GM21423 (cell line): ENCODE results near the gene DVL1.
A peak's percentile ranks its signal among the peaks of the same experiment; 100 is the strongest.

Experiments used
- ATAC-seq: cut with Tn5 transposase; IDR thresholded peaks from one replicate; pipeline ENCODE4 v1.9.1; 2021; ENCODE audit warnings: mild to moderate bottlenecking, moderate library complexity; ENCODE audit not compliant: unreplicated experiment

DVL1 gene

DNA sequence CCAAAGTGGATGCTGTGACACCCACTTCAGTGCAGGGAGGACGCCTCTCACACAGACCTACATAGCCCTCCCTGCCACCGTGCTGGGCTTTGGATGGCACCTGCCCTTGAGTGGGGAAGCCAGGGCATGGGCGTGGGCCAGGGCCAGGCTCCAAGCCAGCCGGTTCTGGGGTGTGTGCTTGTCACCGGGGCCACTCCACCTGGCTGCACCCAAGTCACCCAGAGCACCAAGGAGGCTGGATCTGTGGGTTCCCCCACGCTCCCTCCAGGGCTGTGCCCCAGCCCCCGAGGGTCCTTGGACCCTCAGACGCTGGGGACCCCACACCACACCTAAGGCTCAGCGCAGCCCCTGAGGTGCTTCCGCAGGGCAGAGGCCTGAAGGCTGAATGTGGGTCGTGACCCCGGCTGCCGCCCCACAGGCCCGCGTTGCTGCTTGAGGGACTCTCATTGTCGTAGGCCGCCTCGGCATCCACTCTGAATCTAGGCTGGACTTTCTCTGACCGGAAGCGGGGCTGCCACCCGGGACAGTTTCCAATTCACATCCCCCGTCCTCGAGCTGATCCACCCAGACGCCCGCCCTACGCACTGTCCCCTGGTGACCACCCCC is 7.7 kb upstream of the DVL1 start:
- ATAC-seq: no peak

DNA sequence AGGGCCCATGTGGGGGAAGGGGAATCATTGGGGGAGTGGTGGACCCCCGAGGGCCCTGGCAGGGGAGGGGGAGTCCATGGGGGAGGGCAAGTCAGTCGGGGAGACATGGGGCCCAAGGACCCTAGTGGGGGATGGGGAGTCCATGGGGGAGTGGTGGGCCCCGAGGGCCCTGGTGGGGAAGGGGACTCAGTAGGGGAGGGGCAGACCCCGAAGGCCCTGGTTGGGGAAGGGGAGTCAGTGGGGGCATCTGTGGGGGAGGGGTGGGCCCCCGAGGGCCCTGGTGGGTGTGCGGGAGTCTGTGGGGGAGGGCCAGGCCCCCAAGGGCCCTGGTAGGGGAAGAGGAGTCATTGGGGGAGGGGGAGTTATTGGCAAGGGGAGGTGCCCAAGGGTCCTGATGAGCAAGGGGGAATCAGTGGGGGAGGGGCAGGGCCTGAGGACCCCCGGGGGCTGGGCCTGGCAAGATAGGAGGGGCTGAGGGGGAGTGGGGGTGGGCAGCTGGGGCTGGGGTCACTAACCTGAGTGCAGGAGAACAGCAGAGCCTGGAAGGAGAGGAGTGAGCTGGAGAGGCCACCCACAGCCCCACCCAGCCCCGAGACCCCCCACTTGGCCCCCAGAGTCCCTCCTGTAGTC is 7.1 kb upstream of the DVL1 start:
- no peak for ATAC-seq

DNA sequence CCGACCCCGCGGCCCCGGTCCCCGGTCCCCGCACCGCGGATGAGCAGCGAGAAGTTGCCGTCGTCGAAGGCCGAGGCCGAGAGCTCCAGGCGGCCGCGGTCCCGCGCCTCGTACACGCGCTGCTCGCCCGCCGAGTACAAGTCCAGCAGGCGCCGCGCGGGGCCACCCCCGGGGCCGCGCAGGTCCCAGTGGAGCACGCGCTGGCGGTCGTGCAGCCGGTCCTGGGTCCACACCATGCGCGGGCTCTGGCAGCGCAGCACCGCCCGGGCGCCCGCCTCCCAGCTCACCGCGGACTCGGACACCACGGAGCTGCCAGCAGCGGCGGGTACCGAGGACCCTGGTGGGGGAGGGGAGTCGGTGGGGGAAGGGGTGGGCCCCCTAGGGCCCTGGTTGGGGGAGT is 6.2 kb upstream of the DVL1 start:
- ATAC-seq: no peak

DNA sequence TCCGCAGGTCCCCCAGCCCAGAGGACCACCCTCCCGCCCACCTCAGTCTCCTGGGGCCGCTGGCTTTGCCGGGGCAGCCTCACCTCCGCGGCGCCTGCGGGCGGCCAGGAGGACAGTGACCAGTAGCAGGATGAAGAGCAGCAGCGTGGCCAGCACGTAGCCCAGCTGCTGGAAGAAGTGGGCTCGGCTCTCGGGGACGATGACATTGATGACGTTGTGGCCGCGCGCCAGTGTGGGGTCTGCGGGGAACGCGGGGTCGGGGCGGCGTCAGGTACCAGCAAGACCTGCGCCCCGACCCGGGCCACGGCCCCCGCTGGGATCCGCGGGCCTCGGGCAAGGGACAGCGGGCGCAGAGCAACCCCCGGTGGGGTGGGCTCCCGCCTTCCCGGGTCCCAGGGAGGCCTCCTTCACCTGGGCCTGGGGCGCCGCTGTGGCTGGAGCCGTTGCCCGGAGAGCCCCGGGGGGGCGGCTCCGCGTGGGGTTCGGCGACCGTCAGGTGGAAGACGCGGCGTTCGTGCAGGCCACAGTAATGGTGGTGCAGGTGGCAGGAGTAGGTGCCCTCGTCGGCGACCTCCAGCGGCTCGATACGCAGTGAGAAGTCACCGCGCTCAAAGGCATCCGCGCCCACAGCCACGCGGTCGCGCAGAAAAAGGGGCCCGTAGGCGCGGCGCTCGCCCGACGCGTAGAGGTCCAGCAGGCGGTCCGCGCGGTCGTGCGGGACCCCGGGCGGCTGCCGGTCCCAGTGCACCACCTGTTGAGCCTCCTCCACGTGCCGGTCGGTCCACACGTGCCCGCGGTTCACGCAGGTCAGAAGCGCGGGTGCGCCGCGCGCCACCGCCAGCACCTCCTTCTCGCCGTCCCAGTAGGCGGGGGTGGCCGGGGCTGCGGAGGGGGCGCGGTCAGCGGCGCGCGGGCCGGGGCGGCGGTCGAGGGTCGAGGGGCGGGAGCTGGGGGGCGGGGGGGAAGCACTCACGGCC is 5.3 kb upstream of the DVL1 start:
- ATAC-seq: no peak

DNA sequence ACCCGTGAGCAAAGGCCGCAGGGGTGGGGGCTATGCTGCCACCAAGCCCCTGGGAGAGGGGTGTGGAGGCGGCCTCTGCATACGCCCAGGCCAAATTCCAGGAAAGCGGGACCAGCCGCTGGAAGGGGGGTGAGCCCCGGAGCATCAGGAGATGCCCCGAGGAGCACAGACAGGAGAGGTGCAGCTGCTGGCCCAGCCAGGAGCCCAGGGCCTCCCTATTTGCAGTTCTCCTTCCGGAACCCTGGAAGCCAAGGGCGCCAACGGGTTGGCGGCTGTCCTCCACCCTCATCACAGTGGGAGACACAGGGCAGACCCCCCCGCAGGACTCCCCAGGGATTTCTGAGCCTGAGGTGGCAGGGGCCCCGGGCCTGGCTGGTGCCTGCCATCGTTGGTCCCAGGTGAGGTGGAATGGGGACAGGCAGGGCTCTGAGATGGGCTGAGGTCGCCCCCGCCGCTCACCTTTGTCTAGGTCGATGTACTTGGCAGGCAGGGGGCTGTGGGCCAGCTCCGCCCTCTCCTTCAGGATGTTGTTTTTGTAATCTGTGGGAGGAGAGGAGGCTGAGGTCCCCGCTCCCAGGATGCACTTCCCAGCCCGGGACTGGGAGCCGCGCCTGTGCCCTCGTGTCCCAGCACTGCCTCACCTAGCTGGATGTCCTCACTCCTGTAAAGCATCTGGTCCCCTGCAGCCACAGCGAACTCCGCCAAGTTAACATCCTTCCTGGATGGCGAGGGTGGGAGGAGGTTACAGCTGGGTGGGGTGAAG is 4.4 kb upstream of the DVL1 start:
- no peak for ATAC-seq

DNA sequence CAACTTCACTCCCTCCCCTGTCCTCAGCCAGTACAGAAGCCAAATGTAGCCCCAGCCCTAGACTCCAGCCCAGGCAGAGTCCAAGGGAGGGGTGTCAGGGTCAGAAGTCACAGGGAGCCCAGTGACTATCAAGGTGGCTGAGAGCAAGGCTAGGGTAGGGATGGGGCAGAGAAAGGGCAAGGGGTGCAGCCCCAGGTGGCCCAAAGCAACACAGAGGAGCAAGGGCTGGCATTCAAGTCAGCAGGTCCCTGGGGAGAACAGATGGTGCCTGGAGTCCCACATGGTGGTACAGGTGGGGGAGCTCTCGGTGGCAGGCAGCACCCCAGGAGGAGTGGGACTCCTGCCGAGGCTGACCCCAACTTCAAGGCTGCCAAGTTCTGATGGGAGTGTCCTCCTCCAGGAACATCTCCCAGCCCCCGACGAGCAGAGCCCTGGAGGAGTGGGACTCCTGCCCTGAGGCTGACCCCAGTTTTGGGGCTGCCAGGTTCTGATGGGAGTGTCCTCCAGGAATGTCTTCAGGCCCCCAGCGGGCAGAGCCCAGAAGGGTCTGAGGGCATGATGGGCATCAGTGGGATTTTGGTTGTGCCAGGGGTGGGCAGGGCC is 3.7 kb upstream of the DVL1 start:
- ATAC-seq: no peak

DNA sequence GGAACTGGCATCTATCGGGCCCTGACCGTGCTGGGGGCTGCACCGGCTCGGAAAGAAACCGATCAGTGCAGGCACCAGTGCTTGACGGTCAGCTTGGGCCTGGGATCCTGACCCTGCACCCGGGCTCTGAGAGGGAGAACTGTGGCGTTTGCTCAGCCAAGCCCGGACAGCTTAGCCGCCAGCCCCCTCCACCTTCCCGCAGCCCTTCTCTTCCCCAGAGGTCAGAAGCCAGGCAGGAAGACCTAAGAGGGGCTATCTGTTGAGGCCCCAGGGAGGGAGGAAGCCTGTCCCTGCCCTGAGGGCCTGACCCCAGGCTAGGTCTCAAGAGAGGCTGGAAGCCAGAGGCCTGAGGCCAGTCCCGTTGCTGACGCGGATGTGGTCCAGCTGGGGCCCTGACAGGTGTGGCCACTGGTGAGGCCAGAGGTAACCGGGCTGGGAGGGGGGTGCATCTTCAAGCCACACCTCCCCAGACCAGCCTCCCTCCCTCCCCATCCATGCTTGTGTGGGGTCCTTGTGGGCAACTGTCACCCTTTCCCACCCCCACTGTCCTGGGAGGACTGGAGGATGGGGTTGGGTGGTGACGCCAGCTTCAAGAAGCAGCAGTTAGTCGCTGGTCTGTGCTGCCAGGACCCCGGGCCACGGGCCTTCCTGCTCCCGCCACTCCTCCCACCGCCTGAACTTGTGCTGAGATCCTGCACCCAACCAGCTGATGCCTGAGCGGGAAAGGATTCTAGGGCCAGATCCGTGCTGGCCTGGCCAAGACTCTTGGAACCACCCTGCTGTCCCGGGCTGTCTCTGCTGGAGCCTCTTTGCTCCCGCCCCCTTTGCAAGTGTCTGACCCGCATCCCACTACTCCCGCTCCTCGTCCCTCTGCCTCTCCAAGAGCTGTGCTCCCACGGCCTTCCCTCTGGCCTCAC is 2.6 kb upstream of the DVL1 start:
- no peak for ATAC-seq

DNA sequence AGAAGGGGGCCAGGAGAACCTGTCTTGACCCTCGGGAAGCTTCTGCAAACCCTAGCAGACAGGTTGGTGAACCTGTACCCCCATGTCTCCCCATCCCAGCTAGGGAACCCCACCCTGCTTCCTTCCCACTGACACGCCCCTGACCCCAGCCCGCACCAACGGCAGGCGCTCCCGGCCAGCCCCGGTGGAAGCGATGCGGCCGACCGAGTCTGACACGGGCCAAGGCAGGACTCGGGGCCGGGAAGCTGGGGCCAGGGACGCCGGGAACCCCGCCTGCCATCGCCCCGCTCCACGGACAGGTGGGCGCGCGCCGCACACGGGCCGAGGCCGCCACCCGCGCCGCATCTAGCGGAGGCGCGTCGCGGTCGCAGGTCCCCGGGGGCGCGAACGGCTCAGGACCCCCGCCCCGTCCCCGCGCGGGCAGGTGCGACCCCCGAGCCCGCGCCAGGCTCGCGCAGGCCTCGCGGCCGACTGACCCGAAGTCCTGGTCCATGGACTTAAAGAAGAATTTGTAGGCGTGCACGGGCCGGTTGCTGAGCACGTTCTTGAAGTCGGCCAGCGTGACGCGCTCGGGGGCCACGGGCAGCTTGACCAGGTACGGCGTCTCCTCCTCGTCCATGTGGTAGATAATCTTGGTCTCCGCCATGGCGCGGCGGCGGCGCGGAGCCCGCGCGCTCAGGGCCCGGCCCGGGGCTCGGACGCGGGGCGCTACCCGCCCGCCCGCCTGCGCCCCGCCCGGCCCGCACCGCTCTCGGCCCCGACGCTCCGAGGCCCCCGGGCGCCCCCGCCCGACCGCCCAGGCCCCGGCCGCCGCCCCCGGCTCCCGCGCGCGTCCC is 580 bp downstream of the DVL1 start:
- peak; percentile 32 for ATAC-seq

DNA sequence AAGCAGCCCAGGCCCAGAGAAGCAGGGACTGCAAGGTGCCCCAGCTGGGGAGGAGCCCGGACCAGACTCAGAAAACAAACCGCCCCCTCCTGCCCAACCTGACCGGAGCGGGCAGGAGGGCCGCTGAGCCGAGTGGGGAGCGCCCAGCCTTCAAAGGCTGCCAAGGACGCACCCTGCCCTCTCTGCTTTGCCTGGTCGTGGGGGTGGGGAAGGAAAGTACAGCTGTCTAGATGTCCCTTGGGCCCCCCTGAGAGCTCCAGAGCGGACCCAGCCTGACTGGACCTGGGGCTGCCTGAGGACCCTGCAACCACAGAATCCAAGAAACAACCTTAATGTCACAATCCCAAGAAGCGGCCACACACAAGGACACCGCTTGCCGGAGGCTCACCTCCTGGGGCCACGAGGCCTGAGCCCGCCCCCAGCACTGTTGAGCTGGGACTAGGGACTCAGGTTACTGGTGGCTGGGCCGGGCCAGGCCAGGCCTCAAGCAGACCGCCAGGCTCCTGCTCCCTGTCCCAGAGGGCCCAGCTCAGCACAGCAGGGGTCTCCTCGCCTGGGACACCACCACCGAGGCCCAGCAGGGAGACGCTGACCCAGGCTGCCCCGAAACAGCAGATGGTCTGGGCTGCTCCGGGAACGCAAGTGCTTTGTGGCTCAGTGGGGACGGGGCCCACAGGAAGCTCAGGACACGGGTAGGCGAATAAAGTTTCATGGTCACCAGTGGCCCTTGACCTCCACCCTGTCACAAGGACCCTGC is 1.4 kb downstream of the DVL1 start:
- ATAC-seq: no peak

DNA sequence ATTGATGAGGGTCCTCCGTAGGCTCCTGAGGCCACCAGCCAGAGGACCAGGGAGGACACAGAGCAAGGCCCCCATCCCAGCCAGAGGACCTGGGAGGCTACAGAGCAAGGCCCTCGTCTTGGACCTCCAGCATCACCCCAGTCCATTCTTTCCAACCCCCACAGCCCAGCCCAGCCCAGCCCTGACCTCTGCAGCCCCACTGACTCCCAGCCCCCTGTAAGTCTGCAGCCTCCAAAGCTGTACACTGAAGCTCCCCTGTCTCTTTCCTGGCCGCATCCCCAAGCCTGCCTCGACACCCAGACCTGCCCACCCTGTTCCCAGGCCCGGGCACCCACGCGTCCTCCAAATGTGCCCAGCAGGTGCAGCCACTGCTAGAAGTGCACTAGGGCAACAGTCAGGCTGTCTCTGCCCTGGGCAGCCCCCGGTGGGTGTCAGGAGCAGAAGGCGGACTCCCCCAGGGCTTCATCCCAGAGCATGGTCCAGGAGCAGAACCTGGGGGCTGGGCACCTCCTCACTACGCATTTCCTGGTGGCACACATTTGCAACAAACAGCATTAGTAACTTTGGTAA is 2.1 kb downstream of the DVL1 start:
- ATAC-seq: no peak

DNA sequence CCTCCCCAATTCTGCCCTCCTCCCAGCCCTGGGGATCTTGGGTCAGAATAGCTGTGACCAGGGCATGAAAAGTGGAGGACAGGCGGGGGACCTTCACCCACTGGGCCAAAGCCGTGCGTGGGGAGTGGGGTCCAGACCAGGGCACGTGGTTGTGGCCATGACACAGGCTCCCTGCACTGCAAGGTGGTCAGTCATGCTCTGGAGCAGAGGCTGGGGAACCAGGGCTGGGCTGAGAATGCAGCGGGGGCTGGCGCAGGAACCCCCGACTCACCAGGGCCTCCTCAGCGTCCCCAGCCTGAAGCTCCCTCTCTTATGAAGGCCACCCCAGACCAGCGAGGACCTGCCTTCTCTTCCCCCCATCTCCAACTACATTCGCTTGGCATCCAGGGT is 2.7 kb downstream of the DVL1 start:
- ATAC-seq: no peak

DNA sequence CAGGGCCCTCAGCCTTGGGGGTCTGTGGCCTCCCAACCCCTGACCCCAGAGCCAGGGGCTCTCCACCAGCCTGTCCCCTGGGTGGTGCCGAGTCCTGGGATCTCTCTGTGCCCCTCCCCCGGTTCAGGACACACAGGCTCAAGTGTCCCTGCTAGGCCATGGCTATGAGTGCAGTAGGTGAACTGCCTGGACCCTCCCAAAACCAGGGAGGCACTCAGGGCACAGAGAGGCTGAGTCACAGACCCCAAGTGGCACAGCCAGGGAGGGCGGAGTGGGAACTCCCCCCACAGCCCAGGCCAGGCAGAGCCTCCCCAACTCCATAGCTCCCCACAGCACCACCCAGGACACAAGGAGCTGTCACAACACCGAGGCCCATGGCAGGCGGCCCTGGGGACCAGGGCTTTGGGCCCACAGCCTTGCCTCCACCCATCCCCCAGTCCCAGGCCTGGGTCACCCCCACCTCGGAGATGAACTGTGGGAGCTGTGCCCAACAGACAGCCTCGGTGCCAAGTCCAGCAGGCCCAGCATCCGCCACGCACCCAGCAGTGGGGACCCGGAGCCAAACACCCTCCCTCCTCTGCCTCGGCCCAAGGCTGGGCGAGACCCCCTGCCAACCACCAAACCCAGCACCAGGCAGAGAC is 3.2 kb downstream of the DVL1 start:
- ATAC-seq: no peak

DNA sequence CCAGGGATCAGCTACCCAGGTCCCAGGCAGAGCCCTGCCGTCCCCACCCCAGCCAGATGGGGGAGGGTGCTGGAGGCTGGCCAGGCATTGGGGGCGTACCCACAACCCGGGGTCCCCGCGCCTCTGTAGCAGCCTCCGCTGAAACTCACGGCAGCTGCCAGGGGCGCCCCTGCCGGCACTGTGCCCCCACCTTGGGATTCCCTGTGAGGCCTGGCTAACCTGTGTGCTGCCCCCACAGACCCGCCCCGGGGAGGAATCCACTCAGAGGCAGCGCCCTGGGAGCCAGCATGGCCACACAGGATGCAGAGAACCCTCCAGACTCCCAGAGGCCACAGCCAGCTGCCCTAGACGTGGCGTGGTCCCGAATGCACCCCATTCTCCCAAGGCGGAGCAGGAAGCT is 3.8 kb downstream of the DVL1 start:
- no peak for ATAC-seq

DNA sequence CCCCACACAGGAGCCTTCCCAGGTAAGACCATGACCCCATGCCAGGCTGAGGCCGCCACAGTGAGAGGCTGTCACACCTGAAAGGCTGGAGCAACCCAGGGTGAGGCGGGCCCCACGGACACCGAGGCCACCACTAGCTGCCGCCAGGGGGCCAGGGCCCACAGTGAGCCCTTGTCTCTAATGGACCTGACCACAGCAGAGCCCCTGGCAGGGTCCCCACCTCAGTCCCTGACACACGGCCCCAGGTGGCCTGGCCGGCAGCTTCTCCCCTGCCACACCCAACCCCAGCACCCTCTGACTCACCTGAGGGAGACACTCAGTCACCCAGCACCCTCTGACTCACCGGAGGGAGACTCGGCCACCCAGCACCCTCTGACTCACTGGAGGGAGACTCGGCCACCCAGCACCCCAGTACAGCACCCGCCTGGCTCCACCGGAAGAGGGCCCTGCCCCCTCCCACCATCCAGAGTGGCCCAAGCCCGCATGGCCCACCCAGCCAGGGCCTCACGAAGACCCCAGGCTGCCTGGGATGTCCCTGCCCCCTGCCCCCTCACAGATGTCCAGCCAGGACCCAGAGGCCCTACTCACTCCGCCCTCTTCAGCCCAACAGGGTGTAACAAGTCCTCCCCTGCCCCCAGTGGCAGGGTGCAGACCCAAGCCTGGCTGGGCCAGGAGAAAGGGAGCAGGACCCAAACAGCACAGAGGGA is 4.4 kb downstream of the DVL1 start:
- ATAC-seq: no peak

DNA sequence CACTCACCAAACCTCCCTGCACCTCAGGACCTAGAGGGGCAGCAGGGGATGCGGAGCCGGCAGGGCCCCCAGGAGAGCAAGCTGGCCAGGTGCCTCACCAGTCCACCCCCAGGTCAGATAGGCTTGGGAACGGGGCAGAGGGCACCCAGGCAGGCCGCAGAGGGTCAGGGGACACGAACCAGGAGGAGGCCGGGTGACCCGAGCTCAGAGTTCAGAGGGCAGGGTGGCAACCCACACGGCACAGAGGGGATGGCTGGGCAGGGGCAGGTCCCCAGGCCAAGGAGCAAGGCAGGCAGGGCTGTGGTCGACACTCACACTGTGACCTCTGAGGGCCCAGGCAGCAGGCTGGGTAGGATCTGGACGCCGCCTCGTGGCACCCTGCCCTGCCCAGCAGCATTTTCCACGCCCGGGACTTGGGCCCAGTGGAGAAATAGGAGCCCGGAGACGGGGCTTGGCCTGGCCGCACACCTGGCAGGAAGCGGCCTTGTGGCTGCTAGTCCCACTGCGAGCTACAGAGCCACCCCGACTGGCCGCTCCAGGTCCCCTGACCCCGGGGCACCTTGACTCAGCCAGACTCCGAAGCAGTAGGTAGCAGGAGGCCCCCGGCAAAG is 5.3 kb downstream of the DVL1 start:
- ATAC-seq: no peak

DNA sequence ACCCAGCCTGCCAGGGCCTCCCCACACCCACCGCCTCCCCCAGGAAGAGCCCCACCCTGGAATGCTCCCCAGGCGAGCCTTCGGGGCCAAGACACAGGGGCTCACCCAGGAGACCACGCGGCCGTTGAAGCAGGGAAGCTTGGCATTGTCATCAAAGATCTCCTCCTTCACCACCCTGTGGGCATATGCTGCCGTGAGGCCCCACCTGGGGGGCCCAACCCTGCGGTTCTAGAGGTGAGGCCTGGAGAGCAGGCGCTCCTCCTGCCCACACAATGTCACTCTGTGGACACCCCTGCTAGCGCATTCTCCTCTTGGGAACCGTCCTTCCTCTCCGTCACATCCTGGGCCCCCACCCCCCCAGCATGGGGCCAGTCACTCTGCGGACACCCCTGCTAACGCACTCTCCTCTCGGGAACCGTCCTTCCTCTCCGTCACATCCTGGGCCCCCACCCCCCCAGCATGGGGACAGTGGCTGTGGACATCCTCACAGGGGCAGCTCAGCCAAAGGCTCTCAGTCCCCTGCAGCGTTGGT is 6.6 kb downstream of the DVL1 start:
- ATAC-seq: no peak
